Measurements from ENCODE around the gene ORAI3.

ORAI3 gene

DNA sequence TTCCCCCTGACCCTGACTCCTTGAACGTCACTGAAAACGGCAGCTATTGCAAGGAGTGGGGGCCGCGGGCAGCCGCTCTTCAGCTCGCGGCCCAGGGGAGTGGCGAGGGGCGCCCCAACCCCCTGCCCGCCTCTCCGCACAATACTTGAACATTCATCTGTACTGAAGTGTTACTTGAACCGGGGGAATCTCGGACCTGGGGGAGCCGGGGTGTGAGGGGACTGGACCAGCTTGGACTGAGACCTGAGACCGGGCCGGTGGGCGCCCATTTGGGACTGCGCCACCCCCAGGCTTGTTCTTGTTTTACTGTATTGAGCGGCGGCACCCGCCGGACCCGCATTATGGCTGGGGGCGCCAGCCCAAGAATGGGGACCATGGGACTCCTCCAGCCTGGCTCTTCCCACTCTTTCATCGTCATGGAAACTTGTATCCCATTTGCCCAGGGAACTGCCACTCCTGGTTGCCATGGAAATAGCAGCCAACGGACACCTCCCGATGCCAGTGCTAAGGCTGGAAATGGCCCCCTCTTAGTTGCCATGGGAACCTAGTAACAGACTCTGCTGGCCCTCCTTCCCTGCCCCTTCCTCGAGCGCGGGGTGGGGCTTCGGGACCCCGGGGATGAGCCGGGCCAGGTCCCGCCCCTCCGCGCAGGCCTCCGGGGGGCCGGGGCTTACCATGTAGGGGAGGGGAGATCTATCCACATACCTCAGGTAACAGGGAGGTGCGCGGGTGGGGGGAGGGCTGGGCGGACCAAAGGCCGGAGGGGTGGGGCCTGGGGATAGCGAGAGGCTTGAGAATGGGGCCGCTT, 805 bp upstream of the ORAI3 start:
- DNase-seq = peak; percentile 50

DNA sequence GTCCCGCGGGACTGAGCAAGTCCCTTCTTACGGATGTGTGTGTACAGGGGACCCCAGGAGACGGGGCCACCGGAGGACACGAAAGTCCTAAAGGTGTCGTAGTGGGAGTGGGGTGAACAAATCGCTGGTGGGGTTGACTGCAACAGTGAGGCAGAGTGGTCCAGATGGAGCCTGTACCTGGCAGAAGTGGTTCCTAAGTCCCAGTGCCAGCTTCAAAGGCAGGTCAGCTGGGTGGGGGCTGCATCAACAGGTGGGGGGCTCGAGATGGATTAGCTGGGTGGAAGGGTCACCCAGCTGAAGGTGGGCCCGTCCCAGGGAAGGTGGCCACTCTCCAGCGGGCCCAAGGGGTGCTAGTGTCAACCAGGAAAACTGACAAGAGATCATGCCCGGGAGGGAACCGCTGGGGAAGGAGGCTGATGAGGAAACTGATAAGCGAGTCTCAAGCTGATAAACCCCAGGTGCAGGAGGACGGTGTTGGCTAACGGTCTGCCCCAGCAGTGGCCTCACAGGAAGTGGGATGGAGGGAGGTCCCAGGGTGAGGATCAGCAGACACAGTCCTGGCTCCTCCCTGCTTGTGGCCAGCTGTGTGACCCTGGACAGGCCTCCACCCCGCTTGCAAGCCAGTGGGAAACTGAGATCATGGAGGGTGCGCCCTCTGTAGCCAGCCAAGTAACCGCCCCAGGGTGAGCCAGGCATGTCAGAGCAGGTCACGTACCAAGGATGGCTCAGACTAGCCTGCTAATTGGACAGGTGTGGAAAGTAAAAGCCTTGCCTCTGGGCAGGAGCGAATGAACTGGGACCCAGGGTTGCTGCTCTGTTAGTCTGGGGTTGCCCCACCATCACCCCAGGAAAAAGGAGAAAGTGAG, 1.0 kb downstream of the ORAI3 start:
- peak; percentile 94 for DNase-seq

- no peak for DNase-seq
Measured at GRCh38 chr16:30950516-30951065, 1.7 kb downstream of the ORAI3 start.

DNA sequence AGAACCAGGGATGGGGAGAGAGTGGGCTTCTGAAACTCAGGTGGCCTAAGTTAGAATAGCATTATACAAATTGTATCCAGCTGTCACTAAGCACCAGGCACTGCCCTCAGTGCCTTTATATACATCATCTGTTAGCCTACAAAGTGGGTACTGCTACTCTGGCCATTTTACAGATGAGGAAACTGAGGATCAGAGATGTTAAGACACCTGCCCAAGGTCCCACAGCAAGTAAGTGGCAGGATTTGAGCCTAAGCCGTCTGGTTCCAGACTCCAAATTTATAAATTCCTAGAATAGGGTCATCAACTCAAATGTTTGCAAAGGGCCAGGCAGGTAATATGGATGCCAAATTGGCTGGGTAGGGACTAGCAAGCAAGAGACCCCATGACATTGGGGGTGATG, 2.3 kb downstream of the ORAI3 start:
- no peak for DNase-seq

- no peak for DNase-seq
Measured at GRCh38 chr16:30951750-30952149, 2.9 kb downstream of the ORAI3 start.

- DNase-seq = no peak
Measured at GRCh38 chr16:30953111-30953510, 4.2 kb downstream of the ORAI3 start.

- DNase-seq = peak; percentile 94
Measured at GRCh38 chr16:30953511-30954124, 4.8 kb downstream of the ORAI3 start.

- DNase-seq = no peak
Measured at GRCh38 chr16:30954993-30955392, 6.1 kb downstream of the ORAI3 start.

DNA sequence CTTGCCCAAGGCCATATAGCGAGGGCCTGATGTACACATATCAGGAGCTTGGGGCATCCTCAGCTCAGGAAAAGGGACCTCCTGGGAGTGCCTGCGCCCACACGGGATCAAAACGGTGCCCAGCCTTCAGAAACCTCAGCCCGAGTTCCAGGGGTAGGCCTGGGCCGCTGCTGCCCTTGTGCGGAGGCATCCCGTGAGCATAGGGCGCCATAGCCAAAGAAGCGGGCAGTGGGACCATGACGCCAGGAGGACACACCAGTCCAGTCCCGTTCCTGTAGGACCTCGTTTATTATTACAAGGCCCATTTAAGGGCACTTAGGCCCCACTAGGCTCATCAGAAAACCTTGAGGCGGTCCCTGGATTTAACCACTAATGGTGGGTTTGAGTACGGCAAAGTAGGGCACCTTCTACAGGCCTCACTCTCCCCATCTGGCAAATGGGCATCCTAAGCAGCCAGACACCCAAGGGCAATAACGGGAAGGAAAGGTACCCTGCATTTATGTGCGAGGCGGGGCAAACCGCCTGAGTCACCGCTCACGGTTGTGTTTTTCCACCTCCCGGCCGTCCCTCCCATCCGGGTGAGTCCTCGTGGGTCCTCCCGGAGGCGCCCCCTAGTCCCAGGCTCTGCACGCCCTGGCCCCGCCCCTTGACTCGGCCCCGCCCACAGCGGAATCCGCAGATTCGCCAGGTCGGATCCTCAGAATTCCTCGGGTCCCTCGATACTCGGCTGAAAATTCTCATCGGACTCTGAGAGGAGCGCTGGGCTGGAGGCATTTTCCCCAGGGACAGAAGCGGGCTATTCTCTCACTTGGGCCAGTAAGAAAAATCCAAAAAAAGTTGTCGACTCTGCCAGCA, 8.0 kb downstream of the ORAI3 start:
- peak; percentile 91 for DNase-seq

- peak; percentile 97 for DNase-seq
Measured at GRCh38 chr16:30957456-30958174, 8.7 kb downstream of the ORAI3 start, which contains the start of gene SETD1A. Gene SETD1A, plus strand, starts transcription at chr16:30957754. Its CDS starts 978 bp downstream, at chr16:30958732.

GRCh38 chr16:30958175-30959079, 9.6 kb downstream of the ORAI3 start:
- peak; percentile 73 for DNase-seq

DNA sequence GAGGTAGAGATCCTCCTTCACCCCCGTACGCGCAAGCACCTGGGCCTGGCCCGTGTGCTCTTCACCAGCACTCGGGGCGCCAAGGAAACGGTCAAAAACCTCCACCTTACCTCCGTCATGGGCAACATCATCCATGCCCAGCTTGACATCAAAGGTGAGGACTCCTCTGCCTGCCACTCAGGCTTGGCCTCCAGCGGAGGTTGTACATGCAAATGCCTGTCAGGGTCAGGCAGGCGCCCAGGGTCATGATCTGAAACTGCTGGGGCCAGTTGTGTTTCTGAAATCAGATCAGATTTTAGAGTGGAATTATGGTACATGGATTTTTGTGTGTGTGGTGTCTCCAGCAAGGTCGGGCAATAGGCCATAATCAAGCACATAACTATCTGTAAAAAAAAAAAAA, 12.5 kb downstream of the ORAI3 start:
- DNase-seq = no peak

DNA sequence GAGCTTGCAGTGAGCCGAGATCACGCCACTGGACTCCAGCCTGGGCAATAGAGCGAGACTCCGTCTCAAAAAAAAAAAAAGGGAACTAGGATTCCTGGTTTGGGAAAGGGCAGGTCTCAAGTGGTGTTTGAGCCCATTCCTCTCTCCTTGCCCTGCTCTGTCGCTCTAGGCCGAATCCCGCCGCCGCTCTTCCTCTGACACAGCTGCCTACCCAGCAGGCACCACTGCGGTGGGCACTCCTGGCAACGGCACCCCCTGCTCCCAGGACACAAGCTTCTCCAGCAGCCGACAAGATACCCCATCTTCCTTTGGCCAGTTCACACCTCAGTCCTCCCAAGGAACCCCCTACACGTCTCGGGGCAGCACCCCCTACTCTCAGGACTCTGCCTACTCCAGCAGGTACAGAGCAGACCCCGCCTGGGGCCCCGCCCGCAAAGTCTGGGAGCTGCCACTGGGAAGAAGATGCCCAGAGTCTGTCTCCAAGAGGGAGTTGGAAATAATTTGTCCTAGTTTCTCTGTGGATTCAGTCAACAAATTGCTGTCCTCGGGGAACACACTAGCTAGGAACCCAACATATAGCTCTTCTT, 15.2 kb downstream of the ORAI3 start:
- DNase-seq = no peak

DNA sequence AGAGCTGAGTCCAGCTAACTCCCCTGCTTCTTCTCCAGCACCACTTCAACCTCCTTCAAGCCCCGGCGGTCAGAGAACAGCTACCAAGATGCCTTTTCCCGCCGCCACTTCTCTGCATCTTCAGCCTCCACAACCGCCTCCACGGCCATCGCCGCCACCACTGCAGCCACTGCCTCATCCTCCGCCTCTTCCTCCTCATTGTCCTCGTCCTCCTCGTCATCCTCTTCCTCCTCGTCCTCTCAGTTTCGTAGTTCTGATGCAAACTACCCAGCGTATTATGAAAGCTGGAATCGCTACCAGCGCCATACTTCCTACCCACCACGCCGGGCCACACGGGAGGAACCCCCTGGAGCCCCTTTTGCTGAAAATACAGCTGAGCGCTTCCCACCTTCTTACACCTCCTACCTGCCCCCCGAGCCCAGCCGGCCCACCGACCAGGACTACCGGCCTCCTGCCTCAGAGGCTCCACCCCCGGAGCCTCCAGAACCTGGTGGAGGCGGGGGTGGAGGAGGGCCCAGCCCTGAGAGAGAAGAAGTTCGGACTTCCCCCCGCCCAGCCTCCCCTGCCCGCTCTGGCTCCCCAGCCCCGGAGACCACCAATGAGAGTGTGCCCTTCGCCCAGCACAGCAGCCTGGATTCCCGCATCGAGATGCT, 15.8 kb downstream of the ORAI3 start:
- no peak for DNase-seq

DNA sequence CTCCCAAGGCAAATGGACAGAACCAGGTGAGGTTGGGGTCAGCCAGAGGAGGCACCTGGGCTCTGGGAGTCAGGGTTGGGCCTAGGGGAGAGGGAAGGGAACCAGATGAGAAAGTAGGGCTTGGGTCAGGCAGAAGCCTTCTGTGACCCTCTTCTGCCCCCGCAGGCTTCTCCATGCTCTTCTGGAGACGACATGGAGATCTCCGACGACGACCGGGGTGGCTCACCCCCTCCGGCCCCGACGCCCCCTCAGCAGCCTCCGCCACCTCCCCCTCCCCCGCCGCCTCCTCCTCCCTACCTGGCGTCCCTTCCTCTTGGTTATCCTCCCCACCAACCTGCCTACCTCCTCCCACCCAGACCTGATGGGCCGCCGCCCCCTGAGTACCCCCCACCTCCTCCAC, 16.6 kb downstream of the ORAI3 start:
- DNase-seq = no peak

DNA sequence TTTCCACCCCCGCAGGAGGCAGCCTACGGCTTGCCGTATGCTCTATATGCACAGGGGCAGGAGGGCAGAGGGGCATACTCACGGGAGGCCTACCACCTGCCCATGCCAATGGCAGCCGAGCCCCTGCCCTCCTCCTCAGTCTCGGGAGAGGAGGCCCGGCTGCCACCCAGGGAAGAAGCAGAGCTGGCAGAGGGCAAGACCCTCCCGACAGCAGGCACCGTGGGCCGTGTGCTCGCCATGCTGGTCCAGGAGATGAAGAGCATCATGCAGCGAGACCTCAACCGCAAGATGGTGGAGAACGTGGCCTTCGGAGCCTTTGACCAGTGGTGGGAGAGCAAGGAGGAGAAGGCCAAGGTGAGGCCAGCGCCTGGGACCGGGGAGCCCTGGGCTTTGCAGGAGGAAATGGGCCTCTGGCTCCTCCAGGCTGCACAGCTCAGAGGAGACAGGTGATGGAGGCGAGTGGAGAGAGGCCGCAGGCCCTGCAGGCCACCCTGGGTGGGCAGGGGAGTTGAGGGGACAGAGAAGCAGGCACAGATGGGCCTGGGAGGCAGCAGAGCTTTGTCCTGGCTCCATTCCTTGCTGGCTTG, 17.3 kb downstream of the ORAI3 start:
- no peak for DNase-seq

GRCh38 chr16:30967795-30968194, 18.9 kb downstream of the ORAI3 start:
- no peak for DNase-seq

DNA sequence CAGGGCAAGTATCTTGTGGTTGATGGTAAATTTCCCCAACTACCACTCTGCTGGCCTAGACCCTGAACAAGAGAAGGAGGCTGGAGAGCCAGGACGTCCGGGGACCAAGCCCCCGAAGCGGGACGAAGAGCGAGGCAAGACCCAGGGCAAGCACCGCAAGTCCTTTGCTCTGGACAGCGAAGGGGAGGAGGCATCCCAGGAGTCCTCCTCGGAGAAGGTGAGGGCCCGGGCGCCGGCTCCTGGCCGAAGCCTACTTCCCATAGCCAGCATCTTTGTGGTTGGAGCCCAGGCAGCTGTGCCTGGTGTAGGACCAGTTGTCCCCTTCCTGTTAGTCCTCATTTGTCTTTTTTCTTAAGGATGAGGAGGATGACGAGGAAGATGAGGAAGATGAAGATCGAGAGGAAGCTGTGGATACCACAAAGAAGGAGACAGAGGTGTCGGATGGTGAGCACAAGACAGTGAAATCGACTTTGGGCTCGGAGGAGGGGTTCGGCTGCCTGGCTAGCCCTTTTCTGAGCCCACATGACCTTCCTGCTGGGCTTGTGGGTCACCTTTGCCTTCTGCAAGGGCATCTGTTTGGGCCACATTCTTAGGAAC, 20.5 kb downstream of the ORAI3 start:
- no peak for DNase-seq

DNA sequence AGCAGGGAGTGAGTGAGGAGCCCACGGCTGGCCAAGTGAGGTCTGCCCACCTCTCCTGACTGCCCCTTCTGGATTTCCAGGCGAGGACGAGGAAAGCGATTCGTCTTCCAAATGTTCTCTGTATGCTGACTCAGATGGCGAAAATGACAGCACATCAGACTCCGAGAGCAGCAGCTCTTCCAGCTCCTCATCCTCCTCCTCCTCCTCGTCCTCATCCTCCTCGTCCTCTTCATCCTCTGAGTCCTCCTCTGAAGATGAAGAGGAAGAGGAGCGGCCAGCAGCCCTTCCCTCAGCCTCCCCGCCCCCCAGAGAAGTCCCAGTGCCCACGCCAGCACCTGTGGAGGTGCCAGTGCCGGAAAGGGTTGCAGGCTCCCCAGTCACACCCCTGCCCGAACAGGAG, 22.4 kb downstream of the ORAI3 start:
- DNase-seq = no peak
